Liver (tissue), 9 donors: Measurements from ENCODE around the gene RAD54L2. TPM values are rescaled to one million over a fixed set of nuclear protein-coding genes. Genes with fewer than 3 reads are reported as not detected.

Experiments
- DNase-seq: peaks from one replicate; pipeline ENCODE4 v3.0.0-alpha.2; 2017; ENCODE audit warnings: low spot score
- H3K27ac ChIP-seq, 2 donors: one replicate each; pipeline ENCODE4 v1.7.0; 2013; ENCODE audit warnings: inconsistent platforms in 2 of 2, low read length in 2 of 2, control low read depth in 1 of 2, low read depth in 1 of 2, mild to moderate bottlenecking in 1 of 2
- H3K27me3 ChIP-seq, 4 donors: one replicate each; pipeline versions ENCODE4 v1.6.1 to v1.7.0; 2013; ENCODE audit warnings: low read length in 3 of 4, inconsistent platforms in 1 of 4, mild to moderate bottlenecking in 1 of 4, moderate library complexity in 1 of 4; ENCODE audit not compliant: control insufficient read depth in 4 of 4, insufficient read depth in 4 of 4
- H3K36me3 ChIP-seq, 4 donors: one replicate each; pipeline versions ENCODE4 v1.6.1 to v1.7.0; 2013; ENCODE audit warnings: low read length in 3 of 4, mild to moderate bottlenecking in 3 of 4, low read depth in 1 of 4, moderate library complexity in 1 of 4; ENCODE audit not compliant: control insufficient read depth in 4 of 4, insufficient read depth in 3 of 4
- H3K4me1 ChIP-seq, 4 donors: one replicate each; pipeline versions ENCODE4 v1.6.1 to v1.7.0; 2013; ENCODE audit warnings: low read length in 3 of 4, mild to moderate bottlenecking in 3 of 4, moderate library complexity in 1 of 4; ENCODE audit not compliant: control insufficient read depth in 4 of 4, insufficient read depth in 4 of 4
- H3K4me3 ChIP-seq, 3 donors: one replicate each; pipeline versions ENCODE4 v1.6.1 to v1.7.0; 2013; ENCODE audit warnings: low read length in 3 of 3, control low read depth in 1 of 3, low read depth in 1 of 3, mild to moderate bottlenecking in 1 of 3
- H3K9ac ChIP-seq, 2 donors: one replicate each; pipeline ENCODE4 v1.7.0; 2013; ENCODE audit warnings: low read length in 2 of 2, mild to moderate bottlenecking in 2 of 2, moderate library complexity in 2 of 2, control low read depth in 1 of 2, low read depth in 1 of 2
- H3K9me3 ChIP-seq, 4 donors: one replicate each; pipeline versions ENCODE4 v1.6.1 to v1.7.0; 2013; ENCODE audit warnings: low read length in 3 of 4; ENCODE audit not compliant: control insufficient read depth in 4 of 4
- EGR1 ChIP-seq, 2 donors: IDR thresholded peaks; 2 replicates each; pipeline ENCODE4 v1.6.1; 2016 to 2018; ENCODE audit warnings: antibody characterized with exemption in 2 of 2, low read depth in 2 of 2
- FOXA1 ChIP-seq: IDR thresholded peaks from 2 replicates; pipeline ENCODE4 v1.6.1; 2016; ENCODE audit warnings: antibody characterized with exemption
- FOXA2 ChIP-seq: IDR thresholded peaks from 2 replicates; pipeline ENCODE4 v1.6.1; 2016; ENCODE audit warnings: antibody characterized with exemption
- GABPA ChIP-seq, 2 donors: IDR thresholded peaks in 1 of 2; conservative IDR thresholded peaks in 1 of 2; 2 replicates each; pipeline ENCODE4 v1.6.1; 2016; ENCODE audit warnings: antibody characterized with exemption in 2 of 2, mild to moderate bottlenecking in 1 of 2, moderate library complexity in 1 of 2
- HNF4A ChIP-seq, 2 donors: conservative IDR thresholded peaks; 2 replicates each; pipeline ENCODE4 v1.6.1; 2016; ENCODE audit warnings: antibody characterized with exemption in 2 of 2, mild to moderate bottlenecking in 2 of 2
- HNF4G ChIP-seq: IDR thresholded peaks from 2 replicates; pipeline ENCODE4 v1.6.1; 2016; ENCODE audit warnings: antibody characterized with exemption
- JUND ChIP-seq, 2 donors: IDR thresholded peaks; 2 replicates each; pipeline ENCODE4 v1.6.1; 2016; ENCODE audit warnings: antibody characterized with exemption in 2 of 2
- NR2F2 ChIP-seq: IDR thresholded peaks from 2 replicates; pipeline ENCODE4 v1.6.1; 2016; ENCODE audit warnings: antibody characterized with exemption
- RAD21 ChIP-seq, 2 donors: IDR thresholded peaks; 2 replicates each; pipeline ENCODE4 v1.6.1; 2016; ENCODE audit warnings: antibody characterized with exemption in 2 of 2, mild to moderate bottlenecking in 2 of 2
- RXRA ChIP-seq, 2 donors: IDR thresholded peaks; 2 replicates each; pipeline ENCODE4 v1.6.1; 2017 to 2018; ENCODE audit warnings: antibody characterized with exemption in 2 of 2, mild to moderate bottlenecking in 1 of 2
- TAF1 ChIP-seq: conservative IDR thresholded peaks from 2 replicates; pipeline ENCODE4 v1.6.1; 2016; ENCODE audit warnings: antibody characterized with exemption, mild to moderate bottlenecking
- WGBS: extraction: QIAGEN DNeasy Blood & Tissue Kit; methylation state at CpG from one replicate; pipeline ENCODE4 v1.1.7; 2013; 5-methylcytosine and 5-hydroxymethylcytosine counted together
- polyA plus RNA-seq, 2 donors: library from polyadenylated mRNA; stranded (reverse) in 1 of 2; unstranded in 1 of 2; fragments of 200-250 nt in 1 of 2; fragments of >200 nt in 1 of 2; fragmentation: Nextera tagmentation in 1 of 2; extraction: Ambion mirVana in 1 of 2; gene quantifications; one replicate each; pipeline versions ENCODE4 v1.2.1 to v1.2.3, GENCODE V29; 2013 to 2015
- total RNA-seq, 2 donors: library from RNA; depleted of rRNA; stranded (reverse); fragments of >200 nt; gene quantifications; one replicate each; pipeline ENCODE4 v1.2.3, GENCODE V29; 2014
- TF ChIP-seq, protein P1 (sequence below): IDR thresholded peaks from 2 replicates; pipeline ENCODE4 v1.6.1; 2016; ENCODE audit warnings: antibody characterized with exemption
- TF ChIP-seq, protein P2 (sequence below): fragments of 150-350 bp; IDR thresholded peaks from 2 replicates; pipeline ENCODE4 v1.5.1; 2017; ENCODE audit warnings: improper control_type of control experiment, low read depth, low read length; ENCODE audit not compliant: missing input control
- TF ChIP-seq, protein P3 (sequence below): IDR thresholded peaks from 2 replicates; pipeline ENCODE4 v1.6.1; 2016; ENCODE audit warnings: antibody characterized with exemption
- TF ChIP-seq, protein P4 (sequence below): IDR thresholded peaks from 2 replicates; pipeline ENCODE4 v1.6.1; 2016; ENCODE audit warnings: antibody characterized with exemption, mild to moderate bottlenecking
- TF ChIP-seq, protein P5 (sequence below): IDR thresholded peaks from 2 replicates; pipeline ENCODE4 v1.6.1; 2016; ENCODE audit warnings: antibody characterized with exemption
- donor health status: healthy.
- donor health status: healthy.
- donor health status: healthy.
- donor health status: healthy.
- donor health status: healthy.

Gene RAD54L2
- total and polyA plus RNA-seq, 4 donors = 1.9 to 25.1 (median 8.0) TPM

DNA sequence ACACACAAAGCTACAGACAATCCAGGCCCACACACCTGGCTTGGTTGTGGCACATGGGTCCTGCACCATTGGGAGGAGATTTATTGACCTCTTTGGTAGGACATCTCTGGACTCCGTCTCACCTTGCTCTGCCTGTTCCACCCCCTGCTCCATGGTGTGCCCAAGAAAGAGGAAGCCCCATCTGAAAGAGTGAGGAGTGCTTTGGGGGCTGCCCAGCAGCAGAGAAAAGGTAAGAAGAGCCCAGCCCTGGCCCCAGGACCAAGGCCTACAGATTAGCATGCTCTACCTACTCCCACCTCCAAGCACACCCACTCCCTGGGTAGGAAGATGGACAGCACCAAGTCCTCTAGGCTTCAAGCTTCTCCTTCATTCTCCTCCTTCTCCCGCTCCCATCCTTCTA, 35.5 kb upstream of the RAD54L2 start:
- Histone ChIP-seq H3K36me3 (no peaks in the 10 kb centered on the region), H3K9me3 (no peaks in the 10 kb centered on the region), H3K9ac (no peak overlapping the region), H3K27ac (no peak overlapping the region), H3K4me1 (peaks cover 0 to 11% (median 7%) of the 10 kb centered on the region in 4 donors), H3K27me3 (no peaks in the 10 kb centered on the region), H3K4me3 (no peak overlapping the region)
- no peak for DNase-seq
- 89% methylated on average over 2 of the region's 2 CpGs for WGBS
- no peak for TF ChIP-seq RXRA (IDR thresholded peaks at IDR 0.05)
- TF ChIP-seq NR2F2 = no peak
- TF ChIP-seq, protein P1, sequence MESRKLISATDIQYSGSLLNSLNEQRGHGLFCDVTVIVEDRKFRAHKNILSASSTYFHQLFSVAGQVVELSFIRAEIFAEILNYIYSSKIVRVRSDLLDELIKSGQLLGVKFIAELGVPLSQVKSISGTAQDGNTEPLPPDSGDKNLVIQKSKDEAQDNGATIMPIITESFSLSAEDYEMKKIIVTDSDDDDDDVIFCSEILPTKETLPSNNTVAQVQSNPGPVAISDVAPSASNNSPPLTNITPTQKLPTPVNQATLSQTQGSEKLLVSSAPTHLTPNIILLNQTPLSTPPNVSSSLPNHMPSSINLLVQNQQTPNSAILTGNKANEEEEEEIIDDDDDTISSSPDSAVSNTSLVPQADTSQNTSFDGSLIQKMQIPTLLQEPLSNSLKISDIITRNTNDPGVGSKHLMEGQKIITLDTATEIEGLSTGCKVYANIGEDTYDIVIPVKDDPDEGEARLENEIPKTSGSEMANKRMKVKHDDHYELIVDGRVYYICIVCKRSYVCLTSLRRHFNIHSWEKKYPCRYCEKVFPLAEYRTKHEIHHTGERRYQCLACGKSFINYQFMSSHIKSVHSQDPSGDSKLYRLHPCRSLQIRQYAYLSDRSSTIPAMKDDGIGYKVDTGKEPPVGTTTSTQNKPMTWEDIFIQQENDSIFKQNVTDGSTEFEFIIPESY = no peak
- TF ChIP-seq, protein P2, sequence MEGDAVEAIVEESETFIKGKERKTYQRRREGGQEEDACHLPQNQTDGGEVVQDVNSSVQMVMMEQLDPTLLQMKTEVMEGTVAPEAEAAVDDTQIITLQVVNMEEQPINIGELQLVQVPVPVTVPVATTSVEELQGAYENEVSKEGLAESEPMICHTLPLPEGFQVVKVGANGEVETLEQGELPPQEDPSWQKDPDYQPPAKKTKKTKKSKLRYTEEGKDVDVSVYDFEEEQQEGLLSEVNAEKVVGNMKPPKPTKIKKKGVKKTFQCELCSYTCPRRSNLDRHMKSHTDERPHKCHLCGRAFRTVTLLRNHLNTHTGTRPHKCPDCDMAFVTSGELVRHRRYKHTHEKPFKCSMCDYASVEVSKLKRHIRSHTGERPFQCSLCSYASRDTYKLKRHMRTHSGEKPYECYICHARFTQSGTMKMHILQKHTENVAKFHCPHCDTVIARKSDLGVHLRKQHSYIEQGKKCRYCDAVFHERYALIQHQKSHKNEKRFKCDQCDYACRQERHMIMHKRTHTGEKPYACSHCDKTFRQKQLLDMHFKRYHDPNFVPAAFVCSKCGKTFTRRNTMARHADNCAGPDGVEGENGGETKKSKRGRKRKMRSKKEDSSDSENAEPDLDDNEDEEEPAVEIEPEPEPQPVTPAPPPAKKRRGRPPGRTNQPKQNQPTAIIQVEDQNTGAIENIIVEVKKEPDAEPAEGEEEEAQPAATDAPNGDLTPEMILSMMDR = no peak
- no peak for TF ChIP-seq GABPA (IDR thresholded peaks at IDR 0.05 in 1 of 2, conservative IDR thresholded peaks at IDR 0.05 in 1 of 2)
- TF ChIP-seq HNF4G = no peak
- no peak for TF ChIP-seq TAF1
- TF ChIP-seq HNF4A (conservative IDR thresholded peaks at IDR 0.05) = no peak
- no peak for TF ChIP-seq RAD21 (IDR thresholded peaks at IDR 0.05)
- TF ChIP-seq, protein P3, sequence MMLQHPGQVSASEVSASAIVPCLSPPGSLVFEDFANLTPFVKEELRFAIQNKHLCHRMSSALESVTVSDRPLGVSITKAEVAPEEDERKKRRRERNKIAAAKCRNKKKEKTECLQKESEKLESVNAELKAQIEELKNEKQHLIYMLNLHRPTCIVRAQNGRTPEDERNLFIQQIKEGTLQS = no peak
- TF ChIP-seq, protein P4, sequence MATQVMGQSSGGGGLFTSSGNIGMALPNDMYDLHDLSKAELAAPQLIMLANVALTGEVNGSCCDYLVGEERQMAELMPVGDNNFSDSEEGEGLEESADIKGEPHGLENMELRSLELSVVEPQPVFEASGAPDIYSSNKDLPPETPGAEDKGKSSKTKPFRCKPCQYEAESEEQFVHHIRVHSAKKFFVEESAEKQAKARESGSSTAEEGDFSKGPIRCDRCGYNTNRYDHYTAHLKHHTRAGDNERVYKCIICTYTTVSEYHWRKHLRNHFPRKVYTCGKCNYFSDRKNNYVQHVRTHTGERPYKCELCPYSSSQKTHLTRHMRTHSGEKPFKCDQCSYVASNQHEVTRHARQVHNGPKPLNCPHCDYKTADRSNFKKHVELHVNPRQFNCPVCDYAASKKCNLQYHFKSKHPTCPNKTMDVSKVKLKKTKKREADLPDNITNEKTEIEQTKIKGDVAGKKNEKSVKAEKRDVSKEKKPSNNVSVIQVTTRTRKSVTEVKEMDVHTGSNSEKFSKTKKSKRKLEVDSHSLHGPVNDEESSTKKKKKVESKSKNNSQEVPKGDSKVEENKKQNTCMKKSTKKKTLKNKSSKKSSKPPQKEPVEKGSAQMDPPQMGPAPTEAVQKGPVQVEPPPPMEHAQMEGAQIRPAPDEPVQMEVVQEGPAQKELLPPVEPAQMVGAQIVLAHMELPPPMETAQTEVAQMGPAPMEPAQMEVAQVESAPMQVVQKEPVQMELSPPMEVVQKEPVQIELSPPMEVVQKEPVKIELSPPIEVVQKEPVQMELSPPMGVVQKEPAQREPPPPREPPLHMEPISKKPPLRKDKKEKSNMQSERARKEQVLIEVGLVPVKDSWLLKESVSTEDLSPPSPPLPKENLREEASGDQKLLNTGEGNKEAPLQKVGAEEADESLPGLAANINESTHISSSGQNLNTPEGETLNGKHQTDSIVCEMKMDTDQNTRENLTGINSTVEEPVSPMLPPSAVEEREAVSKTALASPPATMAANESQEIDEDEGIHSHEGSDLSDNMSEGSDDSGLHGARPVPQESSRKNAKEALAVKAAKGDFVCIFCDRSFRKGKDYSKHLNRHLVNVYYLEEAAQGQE = no peak

DNA sequence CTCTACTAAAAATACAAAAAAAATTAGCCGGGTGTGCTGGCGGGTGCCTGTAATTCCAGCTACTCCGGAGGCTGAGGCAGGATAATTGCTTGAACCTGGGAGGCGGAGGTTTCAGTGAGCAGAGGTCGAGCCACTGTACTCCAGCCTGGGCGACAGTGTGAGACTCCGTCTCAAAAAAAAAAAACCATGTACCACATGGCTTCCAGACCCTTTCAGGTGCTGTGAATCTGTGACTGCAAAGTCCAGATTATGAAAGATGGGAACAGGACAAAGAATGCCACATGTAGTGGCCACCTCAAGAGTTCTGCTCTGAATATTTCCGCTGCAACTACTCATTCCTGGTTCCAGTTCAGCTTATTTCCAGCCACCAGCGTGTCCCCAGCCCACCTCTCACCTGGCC, 30.3 kb upstream of the RAD54L2 start:
- no peaks in the 10 kb centered on the region for H3K9me3 ChIP-seq
- DNase-seq = no peak
- no peak overlapping the region for H3K27ac ChIP-seq
- H3K9ac ChIP-seq = no peak overlapping the region
- H3K27me3 ChIP-seq = no peaks in the 10 kb centered on the region
- H3K4me1 ChIP-seq = no peaks in the 10 kb centered on the region
- whole genome bisulfite sequencing = 89% methylated on average over 9 of the region's 9 CpGs
- no peak for TF ChIP-seq FOXA2
- no peak for TF ChIP-seq JUND (IDR thresholded peaks at IDR 0.05)
- TF ChIP-seq HNF4A (conservative IDR thresholded peaks at IDR 0.05) = no peak
- no peak for TF ChIP-seq NR2F2
- TF ChIP-seq, protein P5, sequence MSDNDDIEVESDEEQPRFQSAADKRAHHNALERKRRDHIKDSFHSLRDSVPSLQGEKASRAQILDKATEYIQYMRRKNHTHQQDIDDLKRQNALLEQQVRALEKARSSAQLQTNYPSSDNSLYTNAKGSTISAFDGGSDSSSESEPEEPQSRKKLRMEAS = no peak
- no peak for TF ChIP-seq RAD21 (IDR thresholded peaks at IDR 0.05)
- TF ChIP-seq, protein P2 = no peak
- TF ChIP-seq EGR1 (IDR thresholded peaks at IDR 0.05; ENCODE audit: low read depth in 2 of 2) = no peak
- TF ChIP-seq, protein P1 = no peak
- TF ChIP-seq FOXA1 = no peak
- no peaks in the 10 kb centered on the region for H3K36me3 ChIP-seq
- H3K4me3 ChIP-seq = no peak overlapping the region
